Thymus (tissue), 11 donors: ENCODE data around the gene GRK2. TPM values are rescaled to one million over a fixed set of nuclear protein-coding genes. Genes with fewer than 3 reads are reported as not detected.
A peak's percentile ranks its signal among the peaks of the same experiment; 100 is the strongest.

Experiments used
- DNase-seq, 9 donors: peaks; one replicate each; pipeline ENCODE4 v3.0.0-alpha.2; 2013; ENCODE audit warnings: low spot score in 9 of 9, low read depth in 6 of 9, missing footprints in 1 of 9
- H3K27ac ChIP-seq, 2 donors: one replicate each; pipeline ENCODE4 v1.5.1; 2013; ENCODE audit warnings: control low read depth in 1 of 2, low read depth in 1 of 2, low read length in 1 of 2, mild to moderate bottlenecking in 1 of 2, moderate library complexity in 1 of 2
- H3K27me3 ChIP-seq, 2 donors: one replicate each; pipeline ENCODE4 v1.5.1; 2013; ENCODE audit warnings: low read length in 1 of 2; ENCODE audit not compliant: control insufficient read depth in 2 of 2, insufficient read depth in 1 of 2
- H3K36me3 ChIP-seq, 2 donors: one replicate each; pipeline ENCODE4 v1.5.1; 2013; ENCODE audit warnings: low read length in 1 of 2, mild to moderate bottlenecking in 1 of 2, moderate library complexity in 1 of 2; ENCODE audit not compliant: control insufficient read depth in 2 of 2, insufficient read depth in 2 of 2
- H3K4me1 ChIP-seq, 2 donors: one replicate each; pipeline ENCODE4 v1.5.1; 2013; ENCODE audit warnings: low read length in 2 of 2; ENCODE audit not compliant: control insufficient read depth in 2 of 2, insufficient read depth in 2 of 2
- H3K4me3 ChIP-seq, 2 donors: one replicate each; pipeline ENCODE4 v1.5.1; 2013; ENCODE audit warnings: low read length in 2 of 2, control low read depth in 1 of 2, mild to moderate bottlenecking in 1 of 2
- H3K9me3 ChIP-seq, 2 donors: one replicate each; pipeline ENCODE4 v1.5.1; 2013; ENCODE audit warnings: low read length in 1 of 2, mild to moderate bottlenecking in 1 of 2; ENCODE audit not compliant: control insufficient read depth in 2 of 2, insufficient read depth in 1 of 2
- WGBS: extraction: QIAGEN DNeasy Blood & Tissue Kit; methylation state at CpG from one replicate; pipeline ENCODE4 v1.1.7; 2013; 5-methylcytosine and 5-hydroxymethylcytosine counted together
- polyA plus RNA-seq: library from polyadenylated mRNA; stranded (reverse); fragments of 200-250 nt; gene quantifications from one replicate; pipeline ENCODE4 v1.2.3, GENCODE V29; 2013
- total RNA-seq: library from RNA; stranded (reverse); fragments of 120-200 nt; gene quantifications from one replicate; pipeline ENCODE4 v1.2.4, GENCODE V29; 2013
- donor health status: healthy.

The GRK2 gene
- total and polyA plus RNA-seq, 2 donors, result 89.5 to 158 TPM

DNA sequence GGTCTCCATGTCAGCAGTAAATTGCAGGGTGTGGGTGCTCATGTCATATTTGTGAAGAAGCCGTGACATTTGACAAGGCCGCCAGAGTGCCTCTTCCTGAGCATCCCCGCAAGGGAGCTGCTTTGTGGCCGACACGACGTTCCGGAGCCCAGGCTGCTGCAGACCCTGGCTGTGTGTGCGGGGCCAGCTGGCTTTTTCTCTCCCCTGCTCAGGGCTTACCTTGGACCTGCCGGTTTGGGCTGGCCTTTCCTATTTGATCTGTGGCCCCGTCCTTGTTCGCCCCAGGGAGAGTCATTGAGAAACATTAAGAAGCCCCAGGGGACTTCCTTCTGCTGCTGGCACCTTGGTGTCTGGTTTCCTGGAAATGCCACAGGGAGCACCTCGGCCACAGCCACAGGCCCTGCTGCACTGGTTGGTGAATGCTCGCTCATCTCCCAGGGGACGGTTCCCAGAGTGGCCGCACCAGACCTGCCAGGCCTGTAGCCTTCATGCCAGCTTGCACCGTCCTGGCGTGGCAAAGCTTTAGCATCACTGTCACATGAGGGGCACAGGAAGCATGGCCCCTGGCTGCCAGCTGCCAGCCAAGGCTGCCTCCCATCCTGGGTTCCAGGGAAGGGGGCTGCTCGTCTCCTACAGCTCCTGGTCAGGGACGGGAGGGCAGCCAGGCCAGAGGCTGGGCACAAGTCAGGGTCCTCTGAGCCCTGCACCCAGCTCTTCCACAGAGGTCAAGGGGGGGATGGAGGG is 5.4 kb downstream of the GRK2 start:
- Histone ChIP-seq H3K9me3 (peaks cover 0 to 6% of the 10 kb centered on the region in 2 donors), H3K27me3 (no peaks in the 10 kb centered on the region), H3K4me1 (peaks cover 77 to 92% of the 10 kb centered on the region in 2 donors), H3K4me3 (peak overlapping the region; percentile 67 to 92), H3K27ac (peak overlapping the region; percentile 95 to 99), H3K36me3 (peaks cover 45 to 82% of the 10 kb centered on the region in 2 donors)
- WGBS, result 18% methylated on average over 19 of the region's 19 CpGs
- peak in 1 of 9 donors; percentile 67 for DNase-seq

DNA sequence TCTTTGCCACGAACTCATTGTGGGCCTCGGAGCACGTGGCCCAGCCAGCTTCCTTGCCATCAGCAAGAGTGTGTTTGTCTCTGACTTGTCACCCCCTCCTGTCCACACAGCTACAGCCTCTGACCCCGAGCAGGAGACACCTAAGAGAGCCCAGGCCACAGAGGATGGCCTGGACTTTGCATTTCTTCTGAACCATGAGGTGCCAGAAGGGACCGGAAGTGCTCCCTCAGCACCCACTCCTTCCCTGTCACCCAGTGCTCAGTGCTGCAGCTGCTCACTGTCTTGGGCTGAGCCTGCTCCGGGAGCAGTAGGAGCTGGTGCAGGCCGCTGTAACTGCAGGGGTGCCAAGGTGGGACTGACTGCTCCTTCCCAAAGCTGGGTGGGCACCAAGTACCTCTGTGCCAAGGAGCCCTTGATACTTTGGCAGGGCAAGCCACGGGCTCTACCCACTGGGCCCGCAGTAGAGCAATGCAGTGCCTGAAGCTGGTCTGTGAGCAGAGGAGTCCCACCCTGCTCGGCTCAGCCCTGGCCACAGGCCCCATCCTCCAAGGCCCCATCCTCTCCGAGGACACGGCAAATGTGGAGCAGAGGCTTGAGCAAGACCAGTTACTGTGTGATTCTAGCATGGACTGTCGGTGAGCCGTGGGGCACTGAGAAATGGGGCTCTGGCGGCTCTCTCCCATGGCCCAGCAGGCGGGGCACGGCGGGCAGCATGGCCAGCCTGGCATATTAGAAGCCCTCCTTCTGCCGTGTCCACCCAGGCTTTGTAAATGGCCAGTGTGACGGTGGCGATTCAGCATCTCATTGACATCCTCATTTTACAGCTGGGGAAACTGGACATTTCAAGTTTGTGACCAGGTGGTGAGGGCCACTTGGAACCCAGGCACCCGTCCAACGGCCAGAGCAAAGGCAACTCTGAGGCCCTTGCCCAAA is 6.3 kb downstream of the GRK2 start:
- H3K9me3 ChIP-seq, result peaks cover 0 to 5% of the 10 kb centered on the region in 2 donors
- DNase-seq, result peak in 1 of 9 donors; percentile 69
- H3K36me3 ChIP-seq, result peaks cover 45 to 89% of the 10 kb centered on the region in 2 donors
- H3K27me3 ChIP-seq, result no peaks in the 10 kb centered on the region
- WGBS, result 69% methylated on average over 23 of the region's 23 CpGs
- peak overlapping the region; percentile 95 to 99 for H3K27ac ChIP-seq
- peak overlapping the region; percentile 34 to 67 for H3K4me3 ChIP-seq
- peaks cover 84 to 100% of the 10 kb centered on the region in 2 donors for H3K4me1 ChIP-seq

DNA sequence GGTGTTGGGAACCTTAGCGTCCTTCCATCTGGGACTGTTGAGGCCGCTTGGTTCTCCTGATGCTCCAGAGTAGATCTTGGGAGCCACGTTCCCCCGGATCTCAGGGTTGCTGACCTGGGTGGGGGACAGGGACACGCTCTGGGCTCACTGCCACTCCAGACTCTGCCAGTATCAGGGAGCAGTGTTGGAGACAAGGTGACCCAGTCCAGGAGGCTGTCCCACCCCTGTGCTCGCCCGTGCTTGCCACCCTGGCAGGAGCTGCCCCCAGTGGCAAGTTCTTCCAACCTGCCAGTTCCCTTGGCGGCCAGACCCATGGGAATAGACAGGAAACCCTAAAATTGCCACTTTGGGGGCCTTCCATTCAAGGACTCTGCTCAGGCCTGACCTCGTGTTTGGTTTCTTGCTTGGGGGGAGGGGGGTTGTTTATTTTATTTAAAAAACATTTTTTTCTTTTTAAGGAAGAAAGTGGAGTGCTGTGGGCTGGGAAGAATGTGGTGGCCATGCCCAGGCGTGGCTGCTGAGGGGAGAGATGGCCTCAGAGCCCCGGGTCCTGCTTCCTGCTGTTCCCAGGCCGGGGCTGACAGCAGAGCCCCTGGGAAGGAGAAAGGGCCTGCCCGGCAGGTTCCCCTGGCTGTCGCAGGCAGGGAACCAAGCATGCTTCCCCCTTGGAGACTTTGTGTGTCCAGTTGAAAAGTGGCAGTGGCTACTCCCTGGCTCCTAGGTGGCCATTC is 7.2 kb downstream of the GRK2 start:
- H3K9me3 ChIP-seq, result peaks cover 0 to 5% of the 10 kb centered on the region in 2 donors
- WGBS, result 74% methylated on average over 14 of the region's 14 CpGs
- no peak overlapping the region for H3K4me3 ChIP-seq
- H3K4me1 ChIP-seq, result peaks cover 90 to 100% of the 10 kb centered on the region in 2 donors
- peaks cover 41 to 89% of the 10 kb centered on the region in 2 donors for H3K36me3 ChIP-seq
- H3K27ac ChIP-seq, result peak overlapping the region; percentile 95 to 99
- no peak for DNase-seq
- no peaks in the 10 kb centered on the region for H3K27me3 ChIP-seq

DNA sequence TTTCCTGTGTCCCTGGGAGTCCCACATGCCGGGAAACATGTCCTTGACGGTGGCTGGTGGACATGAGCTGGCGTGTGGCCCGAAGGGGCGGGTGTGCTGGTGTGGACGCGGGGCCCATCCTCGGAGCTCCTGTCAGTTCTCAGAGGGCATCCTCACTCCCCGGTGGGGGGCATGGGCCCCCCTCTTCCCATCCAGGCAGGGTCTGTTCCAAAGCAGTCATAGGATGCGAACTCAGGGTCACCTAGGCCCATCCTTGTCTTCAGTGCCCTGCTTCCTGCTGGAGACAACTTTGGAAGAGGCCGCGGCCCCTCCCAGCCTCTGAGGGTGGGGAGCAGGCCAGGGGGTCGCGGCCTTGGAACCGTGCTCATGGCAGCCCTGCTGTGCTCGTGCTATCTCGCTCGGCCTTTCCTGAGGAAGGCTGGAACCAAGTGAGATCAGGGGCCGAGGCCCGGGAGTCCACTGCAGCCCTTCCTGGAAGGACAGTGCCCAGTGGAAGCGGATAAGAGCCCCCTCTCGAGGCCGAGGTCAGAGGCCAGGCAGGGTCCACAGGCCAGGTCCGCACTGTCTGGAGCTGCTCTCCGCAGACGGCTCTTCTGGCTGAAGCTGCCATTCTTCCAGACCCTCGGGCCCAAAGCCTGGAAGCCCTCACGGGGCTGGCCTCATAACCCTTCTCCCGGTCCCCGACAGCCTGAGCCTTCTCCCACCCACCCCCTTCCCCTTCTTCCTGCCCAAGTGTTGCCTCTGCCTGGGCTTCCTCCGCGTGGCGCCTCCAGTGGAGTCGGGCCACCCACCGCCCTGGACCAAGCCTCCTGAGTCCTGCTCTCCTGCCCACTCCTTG is 8.7 kb downstream of the GRK2 start:
- Histone ChIP-seq H3K36me3 (peaks cover 41 to 91% of the 10 kb centered on the region in 2 donors), H3K4me3 (no peak overlapping the region), H3K4me1 (peaks cover 87 to 100% of the 10 kb centered on the region in 2 donors), H3K27ac (peak overlapping the region; percentile 78 to 99), H3K27me3 (no peaks in the 10 kb centered on the region), H3K9me3 (peaks cover 0 to 5% of the 10 kb centered on the region in 2 donors)
- WGBS, result 77% methylated on average over 35 of the region's 35 CpGs
- no peak for DNase-seq

DNA sequence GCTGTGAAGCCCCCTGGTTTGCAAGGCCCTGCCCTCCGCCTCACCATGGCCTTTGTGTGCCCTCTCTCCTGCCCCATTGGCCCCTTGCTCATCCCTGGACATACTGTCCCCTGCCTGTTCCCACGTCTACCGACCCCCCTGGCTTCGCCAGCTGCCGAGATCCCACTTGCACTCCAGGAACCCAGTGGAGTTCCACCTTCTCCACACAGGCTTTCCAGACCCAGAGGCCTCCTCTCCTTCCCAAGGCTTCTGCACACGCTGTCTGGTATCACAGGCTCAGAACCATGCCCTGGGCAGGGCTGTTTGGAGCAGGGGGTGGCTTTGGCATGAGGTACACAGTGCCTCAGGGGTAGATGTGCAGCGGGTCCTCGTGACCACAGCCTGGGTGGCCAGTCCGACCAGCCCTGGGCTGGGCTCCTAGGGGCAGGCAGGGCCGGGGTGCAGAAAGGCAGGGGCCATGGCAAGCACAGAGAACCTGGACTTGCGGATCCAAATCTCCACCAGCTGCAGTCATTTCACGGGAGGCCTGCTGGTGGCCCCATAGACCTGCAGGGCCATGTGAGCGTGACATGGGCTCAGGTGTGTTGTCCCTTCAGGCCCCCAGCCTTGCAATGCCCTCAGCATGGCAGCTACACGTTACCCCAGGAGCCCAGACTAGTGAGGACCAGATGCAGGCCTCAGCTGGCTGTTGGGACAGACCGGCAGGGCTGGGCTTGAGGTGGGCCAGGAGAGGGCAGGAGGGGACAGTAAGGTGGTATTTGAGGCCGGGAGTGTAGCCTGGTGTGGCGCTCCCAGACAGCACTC is 9.5 kb downstream of the GRK2 start:
- DNase-seq, result peak in 1 of 9 donors; percentile 47
- Histone ChIP-seq H3K4me1 (peaks cover 81 to 98% of the 10 kb centered on the region in 2 donors), H3K9me3 (peaks cover 0 to 5% of the 10 kb centered on the region in 2 donors), H3K27ac (peak overlapping the region; percentile 78 to 99), H3K27me3 (no peaks in the 10 kb centered on the region), H3K36me3 (peaks cover 44 to 95% of the 10 kb centered on the region in 2 donors), H3K4me3 (no peak overlapping the region)
- WGBS, result 92% methylated on average over 17 of the region's 17 CpGs

DNA sequence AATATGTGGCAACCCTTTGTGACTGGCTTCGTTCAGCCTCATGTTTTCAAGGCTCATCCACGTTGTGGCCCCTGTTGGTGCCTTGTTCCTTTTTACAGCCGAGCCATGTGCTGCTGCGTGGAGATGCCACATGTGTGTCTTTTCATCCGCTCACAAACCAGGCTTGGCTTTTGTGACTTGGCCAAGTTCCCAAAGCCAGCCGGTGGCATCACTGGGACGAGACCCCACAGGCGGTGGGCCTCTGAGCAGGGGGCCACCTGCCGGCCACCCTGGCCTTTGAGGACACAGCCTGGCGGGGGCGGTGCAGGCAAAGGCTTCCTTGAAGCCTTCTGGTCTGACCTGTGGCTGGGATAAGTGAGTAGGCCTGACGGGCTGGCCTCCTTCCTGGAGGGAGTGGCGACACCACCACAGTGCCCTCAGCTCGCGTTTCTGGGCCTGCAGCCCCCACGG is 10.5 kb downstream of the GRK2 start:
- DNase-seq, result peak in 1 of 9 donors; percentile 72
- H3K27me3 ChIP-seq, result no peaks in the 10 kb centered on the region
- H3K9me3 ChIP-seq, result peaks cover 0 to 5% of the 10 kb centered on the region in 2 donors
- peaks cover 71 to 88% of the 10 kb centered on the region in 2 donors for H3K4me1 ChIP-seq
- H3K27ac ChIP-seq, result peak overlapping the region; percentile 95 to 99
- WGBS, result 7% methylated on average over 16 of the region's 16 CpGs
- H3K36me3 ChIP-seq, result peaks cover 54 to 95% of the 10 kb centered on the region in 2 donors
- peak overlapping the region; percentile 55 to 67 for H3K4me3 ChIP-seq

DNA sequence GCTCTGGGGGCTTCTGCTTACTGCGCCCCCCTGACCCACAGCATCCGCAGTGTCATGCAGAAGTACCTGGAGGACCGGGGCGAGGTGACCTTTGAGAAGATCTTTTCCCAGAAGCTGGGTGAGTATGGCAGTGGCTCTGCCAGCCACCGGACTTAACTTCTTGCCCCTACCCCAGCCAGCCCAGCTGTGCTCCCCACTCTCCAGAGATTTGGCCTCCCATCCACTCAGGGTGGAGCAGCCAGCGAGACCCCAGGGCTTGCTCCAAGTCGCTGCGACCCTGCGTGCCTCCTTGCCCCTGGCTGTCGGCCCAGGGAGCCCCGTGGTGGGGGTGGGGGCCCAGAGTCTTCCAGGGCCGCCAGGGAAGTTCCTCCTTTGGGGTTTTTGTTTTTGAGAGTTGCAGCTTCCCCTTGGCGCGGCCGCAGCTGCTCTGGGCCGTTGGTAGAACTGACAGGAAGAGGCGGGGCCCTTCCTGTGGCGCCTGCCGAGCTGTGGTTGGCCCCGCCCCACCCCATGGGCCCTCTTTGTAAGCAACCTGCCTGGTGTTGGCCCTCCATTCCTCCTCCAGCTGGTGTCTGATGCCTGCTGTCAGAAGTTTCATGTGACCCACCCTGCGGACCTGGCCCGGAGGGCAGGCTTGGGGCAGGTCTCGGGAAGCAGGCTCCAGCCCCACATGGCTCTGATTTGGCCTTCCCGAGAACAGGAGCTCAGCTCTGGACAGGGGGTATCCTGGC is 11.1 kb downstream of the GRK2 start:
- peaks cover 60 to 95% of the 10 kb centered on the region in 2 donors for H3K36me3 ChIP-seq
- no peaks in the 10 kb centered on the region for H3K27me3 ChIP-seq
- DNase-seq, result peak; percentile 79 to 98 (median 89)
- H3K4me3 ChIP-seq, result peak overlapping the region; percentile 55 to 67
- H3K9me3 ChIP-seq, result peaks cover 0 to 5% of the 10 kb centered on the region in 2 donors
- peak overlapping the region; percentile 95 to 99 for H3K27ac ChIP-seq
- WGBS, result 2% methylated on average over 24 of the region's 24 CpGs
- H3K4me1 ChIP-seq, result peaks cover 65 to 82% of the 10 kb centered on the region in 2 donors
